H9 (cell line): ENCODE results near the gene EEF1AKMT3. TPM values are rescaled to one million over a fixed set of nuclear protein-coding genes. Genes with fewer than 3 reads are reported as not detected.

Source experiments
- DNase-seq: peaks from one replicate; pipeline ENCODE4 v3.0.0-alpha.2; 2017
- H2AFZ ChIP-seq: one replicate; pipeline ENCODE4 v1.6.1; 2013; ENCODE audit warnings: mild to moderate bottlenecking, low read length, control low read depth, moderate library complexity
- H2AK5ac ChIP-seq: 2 replicates; pipeline ENCODE4 v1.6.1; 2013; ENCODE audit warnings: low read length, control low read depth, mixed read lengths; ENCODE audit not compliant: insufficient read length
- H2BK120ac ChIP-seq: one replicate; pipeline ENCODE4 v1.6.1; 2013; ENCODE audit warnings: low read depth, mild to moderate bottlenecking, low read length, control low read depth, inconsistent platforms; ENCODE audit not compliant: poor library complexity, severe bottlenecking
- H2BK12ac ChIP-seq: 2 replicates; pipeline ENCODE4 v1.6.1; 2013; ENCODE audit warnings: low read length, control low read depth, mixed read lengths, low read depth; ENCODE audit not compliant: insufficient read length
- H2BK15ac ChIP-seq: 2 replicates; pipeline ENCODE4 v1.6.1; 2013; ENCODE audit warnings: low read depth, low read length, control low read depth
- H2BK20ac ChIP-seq: one replicate; pipeline ENCODE4 v1.6.1; 2013; ENCODE audit warnings: low read depth, mild to moderate bottlenecking, low read length, control low read depth, inconsistent platforms; ENCODE audit not compliant: poor library complexity, severe bottlenecking
- H2BK5ac ChIP-seq: 2 replicates; pipeline ENCODE4 v1.6.1; 2013; ENCODE audit warnings: low read length, control low read depth, mixed read lengths; ENCODE audit not compliant: insufficient read length
- H3K14ac ChIP-seq: 2 replicates; pipeline ENCODE4 v1.6.1; 2013; ENCODE audit warnings: low read length, control low read depth; ENCODE audit not compliant: insufficient read depth
- H3K18ac ChIP-seq: 2 replicates; pipeline ENCODE4 v1.6.1; 2013; ENCODE audit warnings: low read depth, mild to moderate bottlenecking, mixed read lengths, low read length, control low read depth; ENCODE audit not compliant: insufficient read length
- H3K23ac ChIP-seq: 2 replicates; pipeline ENCODE4 v1.6.1; 2013; ENCODE audit warnings: low read length, control low read depth, mixed read lengths, low read depth; ENCODE audit not compliant: insufficient read length
- H3K23me2 ChIP-seq: 2 replicates; pipeline ENCODE4 v1.6.1; 2013; ENCODE audit warnings: low read depth, mild to moderate bottlenecking, mixed read lengths, low read length, control low read depth; ENCODE audit not compliant: insufficient read length, poor library complexity, severe bottlenecking
- H3K27ac ChIP-seq: 2 replicates; pipeline ENCODE4 v1.5.1; 2013; ENCODE audit warnings: low read length, control low read depth, mixed read lengths, low read depth; ENCODE audit not compliant: insufficient read length
- H3K27me3 ChIP-seq: 2 replicates; pipeline ENCODE4 v1.6.1; 2013; ENCODE audit warnings: low read length, control low read depth, inconsistent platforms; ENCODE audit not compliant: insufficient read depth
- H3K4ac ChIP-seq: 2 replicates; pipeline ENCODE4 v1.6.1; 2013; ENCODE audit warnings: low read depth, mild to moderate bottlenecking, control low read depth, inconsistent platforms, low read length, moderate library complexity
- H3K4me1 ChIP-seq: 2 replicates; pipeline ENCODE4 v1.6.1; 2013; ENCODE audit warnings: low read length, control low read depth, inconsistent platforms; ENCODE audit not compliant: insufficient read depth
- H3K4me2 ChIP-seq: 2 replicates; pipeline ENCODE4 v1.6.1; 2013; ENCODE audit warnings: low read length, control low read depth, mixed read lengths; ENCODE audit not compliant: insufficient read length, insufficient read depth
- H3K56ac ChIP-seq: 2 replicates; pipeline ENCODE4 v1.6.1; 2013; ENCODE audit warnings: low read depth, mild to moderate bottlenecking, mixed read lengths, low read length, control low read depth; ENCODE audit not compliant: insufficient read length
- H3K79me1 ChIP-seq: 2 replicates; pipeline ENCODE4 v1.6.1; 2013; ENCODE audit warnings: low read depth, mild to moderate bottlenecking, moderate library complexity, low read length, control low read depth, inconsistent platforms; ENCODE audit not compliant: insufficient read depth, poor library complexity, severe bottlenecking
- H3K79me2 ChIP-seq: 2 replicates; pipeline ENCODE4 v1.6.1; 2013; ENCODE audit warnings: low read length, control low read depth, inconsistent platforms; ENCODE audit not compliant: insufficient read depth
- H3K9ac ChIP-seq: 2 replicates; pipeline ENCODE4 v1.6.1; 2013; ENCODE audit warnings: low read length, control low read depth, mixed read lengths; ENCODE audit not compliant: insufficient read length; ENCODE audit errors: extremely low read depth
- H3K9me3 ChIP-seq: one replicate; pipeline ENCODE4 v1.6.1; 2013; ENCODE audit warnings: low read depth, low read length, inconsistent platforms; ENCODE audit not compliant: control insufficient read depth
- H3T11ph ChIP-seq: one replicate; pipeline ENCODE4 v1.6.1; 2013; ENCODE audit warnings: mild to moderate bottlenecking, low read length, control low read depth, inconsistent platforms
- H4K20me1 ChIP-seq: one replicate; pipeline ENCODE4 v1.6.1; 2013; ENCODE audit not compliant: control insufficient read depth, insufficient read length, insufficient read depth
- H4K5ac ChIP-seq: 2 replicates; pipeline ENCODE4 v1.6.1; 2013; ENCODE audit warnings: low read depth, mild to moderate bottlenecking, mixed read lengths, low read length, control low read depth; ENCODE audit not compliant: insufficient read length
- H4K8ac ChIP-seq: replicated peaks from 2 replicates; pipeline ENCODE4 v1.6.1; 2013; ENCODE audit warnings: low read length, control low read depth, mixed read lengths, low read depth; ENCODE audit not compliant: insufficient read length
- H4K91ac ChIP-seq: 2 replicates; pipeline ENCODE4 v1.6.1; 2013; ENCODE audit warnings: low read depth, mild to moderate bottlenecking, moderate library complexity, mixed read lengths, low read length, control low read depth; ENCODE audit not compliant: insufficient read length
- H3K27ac Mint-ChIP-seq, 3 experiments: 2 replicates in 2 of 3; 3 replicates in 1 of 3; pipeline ENCODE4 v1.8.0; 2020 to 2021; ENCODE audit warnings: mixed read lengths in 3 of 3, mild to moderate bottlenecking in 1 of 3, moderate library complexity in 1 of 3
- H3K27me3 Mint-ChIP-seq: 2 replicates; pipeline ENCODE4 v1.8.0; 2021; ENCODE audit warnings: low read depth, mild to moderate bottlenecking, moderate library complexity, mixed read lengths
- H3K36me3 Mint-ChIP-seq, 3 experiments: 2 replicates in 2 of 3; 3 replicates in 1 of 3; pipeline ENCODE4 v1.8.0; 2020 to 2021; ENCODE audit warnings: low read depth in 3 of 3, mixed read lengths in 3 of 3; ENCODE audit not compliant: insufficient read depth in 1 of 3
- H3K4me1 Mint-ChIP-seq, 2 experiments: 2 replicates each; pipeline ENCODE4 v1.8.0; 2020; ENCODE audit warnings: mixed read lengths in 2 of 2
- H3K4me3 Mint-ChIP-seq, 2 experiments: 2 replicates in 1 of 2; 3 replicates in 1 of 2; pipeline ENCODE4 v1.8.0; 2020 to 2021; ENCODE audit warnings: mild to moderate bottlenecking in 2 of 2, mixed read lengths in 2 of 2, moderate library complexity in 1 of 2
- H3K9me3 Mint-ChIP-seq, 2 experiments: 2 replicates in 1 of 2; 3 replicates in 1 of 2; pipeline ENCODE4 v1.8.0; 2020; ENCODE audit warnings: mild to moderate bottlenecking in 2 of 2, mixed read lengths in 2 of 2, moderate library complexity in 1 of 2
- WGBS: extraction: QIAGEN DNeasy Blood & Tissue Kit; methylation state at CpG from one replicate; pipeline ENCODE4 v1.1.7; 2013; ENCODE audit warnings: missing lambda C conversion rate, low lambda C conversion rate, mixed read lengths; ENCODE audit not compliant: insufficient read length; ENCODE audit errors: extremely low coverage; 5-methylcytosine and 5-hydroxymethylcytosine counted together
- total RNA-seq: library from RNA; stranded (reverse); gene quantifications from 2 replicates; pipeline ENCODE4 v1.2.1, GENCODE V29; 2021
- TF ChIP-seq, protein P1 (sequence below): fragments of 200-600 bp; sonication (generic); conservative IDR thresholded peaks from 3 replicates; pipeline ENCODE4 v1.8.0; 2021; ENCODE audit warnings: antibody characterized with exemption, mild to moderate bottlenecking

Gene EEF1AKMT3
- total RNA-seq, 1 experiment from 2014 or later, result 2.9 TPM

DNA sequence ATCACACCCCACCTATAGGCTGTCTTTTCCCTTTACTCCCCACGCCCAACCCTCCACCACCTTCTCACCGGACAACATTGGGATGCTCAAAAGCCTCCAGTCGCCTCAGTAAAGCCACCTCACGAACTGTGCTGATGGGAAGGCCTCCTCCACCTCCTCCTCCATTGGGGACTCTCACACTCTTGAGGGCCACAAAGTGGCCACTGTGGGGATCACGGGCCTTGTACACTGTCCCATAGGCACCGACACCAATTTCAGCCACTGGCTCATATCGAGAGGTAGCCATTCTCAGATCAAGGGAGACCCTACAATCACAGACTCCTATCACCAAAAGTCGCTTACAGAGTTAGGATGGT, 21.0 kb upstream of the EEF1AKMT3 start:
- H2AFZ ChIP-seq, result no peak overlapping the region

More for the DNA sequence above, 21.0 kb upstream of the EEF1AKMT3 start:
- H3K27ac Mint-ChIP-seq, result peak overlapping the region; percentile 82 to 100 (median 98)
- H2BK120ac ChIP-seq, result no peak overlapping the region
- H3K23me2 ChIP-seq, result peaks cover 17% of the 10 kb centered on the region
- no peak overlapping the region for H3T11ph ChIP-seq
- TF ChIP-seq, protein P1, sequence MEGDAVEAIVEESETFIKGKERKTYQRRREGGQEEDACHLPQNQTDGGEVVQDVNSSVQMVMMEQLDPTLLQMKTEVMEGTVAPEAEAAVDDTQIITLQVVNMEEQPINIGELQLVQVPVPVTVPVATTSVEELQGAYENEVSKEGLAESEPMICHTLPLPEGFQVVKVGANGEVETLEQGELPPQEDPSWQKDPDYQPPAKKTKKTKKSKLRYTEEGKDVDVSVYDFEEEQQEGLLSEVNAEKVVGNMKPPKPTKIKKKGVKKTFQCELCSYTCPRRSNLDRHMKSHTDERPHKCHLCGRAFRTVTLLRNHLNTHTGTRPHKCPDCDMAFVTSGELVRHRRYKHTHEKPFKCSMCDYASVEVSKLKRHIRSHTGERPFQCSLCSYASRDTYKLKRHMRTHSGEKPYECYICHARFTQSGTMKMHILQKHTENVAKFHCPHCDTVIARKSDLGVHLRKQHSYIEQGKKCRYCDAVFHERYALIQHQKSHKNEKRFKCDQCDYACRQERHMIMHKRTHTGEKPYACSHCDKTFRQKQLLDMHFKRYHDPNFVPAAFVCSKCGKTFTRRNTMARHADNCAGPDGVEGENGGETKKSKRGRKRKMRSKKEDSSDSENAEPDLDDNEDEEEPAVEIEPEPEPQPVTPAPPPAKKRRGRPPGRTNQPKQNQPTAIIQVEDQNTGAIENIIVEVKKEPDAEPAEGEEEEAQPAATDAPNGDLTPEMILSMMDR, result no peak
- peak overlapping the region; percentile 44 for H4K5ac ChIP-seq
- DNase-seq, result no peak
- H2BK12ac ChIP-seq, result no peak overlapping the region
- H3K56ac ChIP-seq, result no peak overlapping the region
- peak overlapping the region; percentile 96 to 98 for H3K4me3 Mint-ChIP-seq
- H3K9ac ChIP-seq, result peak overlapping the region; percentile 94
- H3K9me3 Mint-ChIP-seq, result peaks cover 0 to 2% of the 10 kb centered on the region in 2 experiments; a peak in 2 of 5 replicates
- H3K4me1 ChIP-seq, result 0 out of 2 replicates have a peak, but pooled peaks cover 7% of the 10 kb centered on the region
- no peak overlapping the region for H3K27ac ChIP-seq
- peaks cover 13% of the 10 kb centered on the region; the same call in 1 of the 2 replicates for H3K79me2 ChIP-seq
- no peak overlapping the region for H4K91ac ChIP-seq
- no CpG with 5 or more reads among the region's 8 CpGs for WGBS
- no peak overlapping the region for H2BK5ac ChIP-seq
- H4K8ac ChIP-seq, result no peak overlapping the region
- no peaks in the 10 kb centered on the region for H4K20me1 ChIP-seq
- no peaks in the 10 kb centered on the region for H3K79me1 ChIP-seq
- peak overlapping the region; percentile 83 for H3K4me2 ChIP-seq
- peak overlapping the region; percentile 52 for H2AK5ac ChIP-seq
- peaks cover 35 to 52% (median 51%) of the 10 kb centered on the region in 3 experiments for H3K36me3 Mint-ChIP-seq
- no peak overlapping the region for H2BK20ac ChIP-seq
- no peak overlapping the region for H3K23ac ChIP-seq
- peaks cover 37 to 38% of the 10 kb centered on the region in 2 experiments for H3K4me1 Mint-ChIP-seq
- no peak overlapping the region for H3K4ac ChIP-seq
- peaks cover 12% of the 10 kb centered on the region for H3K27me3 Mint-ChIP-seq
- peak overlapping the region; percentile 2 for H3K18ac ChIP-seq
- peak overlapping the region; percentile 87 for H3K14ac ChIP-seq
- H2BK15ac ChIP-seq, result no peak overlapping the region
- no peaks in the 10 kb centered on the region for H3K9me3 ChIP-seq
- H3K27me3 ChIP-seq, result peaks cover 8% of the 10 kb centered on the region
